Superior temporal gyrus (tissue), 1 donor: ENCODE measurements around the gene GATB.

Source experiments
- DNase-seq: peaks from one replicate; pipeline ENCODE4 v3.0.0-alpha.2; 2016; ENCODE audit errors: extremely low spot score

Gene GATB

DNA sequence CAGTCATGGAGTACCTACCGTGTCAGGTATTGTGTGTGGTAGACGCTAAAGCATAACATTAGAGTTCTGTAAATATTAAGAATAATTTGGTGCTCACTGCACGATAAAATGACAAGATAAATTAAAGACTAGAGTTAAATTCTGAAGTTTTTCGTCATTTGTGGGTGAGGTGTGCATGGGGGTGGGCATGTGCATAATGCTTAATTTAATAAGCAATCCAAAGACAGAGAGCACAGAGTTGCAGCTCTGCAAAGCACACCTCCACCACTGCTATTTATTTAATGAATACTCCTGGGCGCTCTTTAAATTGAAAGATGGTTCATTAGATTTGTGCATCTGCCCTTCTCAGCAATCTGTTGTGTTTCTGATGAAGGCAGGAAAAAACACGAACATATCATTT is 62.6 kb downstream of the GATB start:
- DNase-seq = no peak

- no peak for DNase-seq
Measured at GRCh38 chr4:151694961-151695720, 65.7 kb downstream of the GATB start.

- no peak for DNase-seq
Measured at GRCh38 chr4:151692821-151693673, 67.8 kb downstream of the GATB start.

DNA sequence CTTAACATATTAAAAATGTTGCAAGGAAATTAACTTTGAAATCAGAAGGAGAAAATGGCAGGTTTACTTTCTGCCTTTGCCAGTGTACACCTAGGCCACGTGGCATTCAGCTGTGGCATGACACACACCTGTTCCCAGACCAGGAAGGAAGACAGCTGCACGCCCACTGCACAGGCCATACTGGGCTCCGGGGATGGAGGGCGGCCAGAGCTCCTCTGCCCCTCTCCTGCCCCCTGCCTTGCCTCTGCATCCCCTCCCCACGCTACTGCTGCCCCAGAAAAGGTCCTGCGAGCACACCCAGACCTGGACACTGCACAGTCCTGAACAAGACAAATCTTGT is 68.4 kb downstream of the GATB start:
- no peak for DNase-seq

DNA sequence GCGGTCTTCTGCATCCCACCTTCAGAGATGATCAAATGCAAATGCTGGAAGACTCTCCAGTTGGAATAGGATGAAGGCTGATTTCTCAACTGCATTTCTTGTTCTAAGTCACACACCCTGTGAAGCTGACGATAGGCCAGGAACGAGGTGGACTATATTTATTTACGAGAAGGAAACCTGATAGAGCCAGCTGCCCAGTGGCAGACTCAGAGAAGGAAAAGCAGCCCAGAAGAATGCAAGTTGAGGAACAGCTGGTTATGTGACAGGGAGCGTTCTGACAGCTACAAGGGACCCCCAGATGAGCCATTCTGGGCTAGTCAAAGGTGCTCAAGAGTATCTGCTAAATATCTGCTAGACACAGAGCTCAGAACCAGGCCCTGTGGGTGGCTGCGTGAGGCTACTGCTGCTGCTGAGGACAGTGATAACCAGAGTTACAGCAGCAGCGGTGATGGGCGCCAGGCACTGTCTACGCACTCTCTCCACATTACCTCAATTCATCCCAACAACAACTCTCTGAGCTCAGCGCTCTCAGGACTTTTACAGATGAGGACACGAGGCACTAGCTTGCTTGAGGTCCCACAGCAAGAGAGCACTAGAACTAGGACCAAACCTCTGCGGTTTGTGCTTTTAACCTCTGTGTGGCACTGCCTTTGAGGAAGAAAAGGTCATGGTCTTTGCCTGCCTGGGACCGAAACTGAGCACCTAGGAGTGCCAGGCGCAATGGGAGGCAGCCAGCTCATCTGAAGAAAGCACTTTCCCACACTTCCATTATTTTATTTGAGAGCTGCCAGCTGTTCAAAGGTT is 69.0 kb downstream of the GATB start:
- no peak for DNase-seq

- DNase-seq = peak; percentile 71
Measured at GRCh38 chr4:151690876-151691275, 69.9 kb downstream of the GATB start.

- no peak for DNase-seq
Measured at GRCh38 chr4:151690164-151690870, 70.5 kb downstream of the GATB start.

- DNase-seq = no peak
Measured at GRCh38 chr4:151689211-151689991, 71.4 kb downstream of the GATB start.

DNA sequence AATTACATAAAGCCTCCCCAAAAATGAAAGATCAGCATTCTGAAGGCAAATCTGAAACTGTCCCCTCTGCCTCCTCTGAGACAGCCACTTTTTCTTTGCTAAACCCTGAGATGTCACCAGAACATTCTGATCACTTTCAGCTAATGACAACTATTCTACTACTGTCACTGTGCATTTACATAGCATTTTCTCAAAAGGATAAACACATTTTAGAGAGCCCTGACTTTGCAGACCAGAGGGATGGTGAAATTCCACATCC is 72.1 kb downstream of the GATB start:
- no peak for DNase-seq

DNA sequence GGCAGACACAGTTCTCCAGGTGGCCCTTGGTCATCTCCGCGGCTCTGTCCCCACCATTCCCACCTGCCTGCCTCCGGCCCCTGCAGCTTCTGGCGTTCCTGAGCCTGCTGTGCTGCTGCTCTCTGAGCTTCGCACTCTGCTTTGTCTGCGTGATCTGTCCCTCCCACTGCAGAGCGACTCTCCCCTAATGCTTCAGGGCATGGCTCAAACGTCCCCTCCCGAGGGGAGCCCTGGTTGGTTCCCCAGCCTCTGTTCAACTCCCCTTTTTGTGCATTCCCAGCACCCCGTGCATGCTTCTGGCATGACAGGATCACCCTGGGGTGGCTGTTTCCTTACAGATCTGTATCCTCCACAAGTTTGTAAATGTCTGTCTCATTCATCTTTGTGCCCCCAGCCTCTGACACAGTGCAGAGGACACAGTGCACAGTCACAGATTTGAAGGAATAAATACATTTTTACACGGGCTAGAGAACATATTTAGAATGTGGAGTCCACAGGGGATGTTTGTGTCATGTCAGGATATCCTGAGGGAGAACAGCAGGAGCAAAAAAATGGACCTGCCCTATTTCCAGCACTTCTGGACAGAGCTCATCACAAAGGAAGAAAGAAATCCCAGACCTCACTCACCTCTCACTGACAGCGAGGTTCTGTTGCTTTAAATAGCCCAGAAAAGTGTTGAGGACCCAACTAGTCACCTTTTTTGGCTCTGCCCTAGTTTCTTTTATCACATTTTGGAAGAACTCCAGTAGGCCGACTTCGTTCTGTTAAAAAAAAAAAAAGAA is 72.6 kb downstream of the GATB start:
- DNase-seq = no peak

DNA sequence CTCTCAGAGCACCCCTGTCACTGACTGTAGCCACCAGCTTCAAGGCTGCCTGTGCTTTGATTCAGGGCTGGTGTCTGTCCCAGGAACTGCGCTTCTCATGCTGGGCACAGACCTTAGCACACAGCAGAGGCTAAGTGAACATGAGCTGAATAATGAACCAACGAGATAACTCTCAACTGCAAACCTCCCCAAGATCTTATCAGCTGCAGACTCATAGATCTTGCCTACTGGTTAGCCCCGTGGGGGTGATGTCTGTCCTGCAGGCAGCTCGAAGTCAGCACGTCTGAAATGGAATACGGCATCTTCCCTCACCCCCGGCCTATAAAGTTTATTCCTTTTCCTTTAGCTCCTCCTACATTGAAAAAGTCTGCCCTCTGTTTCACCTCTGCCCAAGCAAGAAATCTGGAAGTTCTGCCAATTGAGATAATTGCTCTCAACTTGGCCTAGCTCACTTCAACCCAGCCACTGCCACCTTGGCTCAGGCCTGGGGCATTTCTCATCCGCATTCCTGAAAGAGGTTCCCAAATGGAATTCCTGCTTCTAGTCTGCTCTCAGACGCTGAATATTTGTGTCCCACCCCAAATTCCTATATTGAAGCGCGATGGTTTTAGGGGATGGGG is 73.7 kb downstream of the GATB start:
- no peak for DNase-seq

DNA sequence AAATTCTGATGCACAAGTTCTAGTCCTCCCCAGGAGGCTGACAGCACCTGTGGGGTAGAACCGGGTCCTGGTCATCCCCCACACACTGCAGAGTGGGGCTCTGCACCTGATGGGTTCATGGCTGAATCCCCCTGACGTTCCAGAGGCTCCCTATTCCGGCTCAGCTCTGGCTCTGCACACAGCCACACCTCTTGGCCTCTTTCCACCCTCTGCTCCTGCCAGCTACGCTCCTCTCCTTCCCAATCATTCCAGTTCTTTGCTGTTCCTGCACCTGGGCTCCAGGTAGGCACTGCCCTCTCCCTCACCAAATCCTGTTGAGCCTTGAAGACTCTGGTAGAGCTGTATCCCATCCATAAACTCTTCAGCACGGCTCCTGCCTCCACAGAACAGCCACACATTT is 75.5 kb downstream of the GATB start:
- DNase-seq = no peak

GRCh38 chr4:151681085-151681484 is 79.7 kb downstream of the GATB start:
- no peak for DNase-seq

DNA sequence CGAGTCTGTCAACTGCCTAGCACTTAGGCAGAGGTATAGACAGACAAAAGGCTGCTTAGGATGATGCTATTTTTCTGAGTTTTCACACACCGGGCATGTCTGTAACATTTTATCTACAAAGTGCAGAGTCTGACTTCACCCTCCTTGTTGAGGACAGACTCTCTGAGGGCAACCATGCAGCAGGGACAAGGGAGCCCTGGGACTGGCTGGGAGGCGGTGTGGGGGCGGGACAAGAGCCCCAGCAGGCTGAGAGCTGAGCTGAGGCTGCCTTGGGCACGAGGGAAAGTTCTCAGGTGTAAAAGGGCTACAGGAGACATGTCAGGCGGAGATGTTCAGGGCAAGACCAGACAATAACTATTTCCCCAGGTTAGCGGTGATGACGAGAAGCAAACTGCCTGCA is 81.6 kb downstream of the GATB start:
- DNase-seq = no peak

DNA sequence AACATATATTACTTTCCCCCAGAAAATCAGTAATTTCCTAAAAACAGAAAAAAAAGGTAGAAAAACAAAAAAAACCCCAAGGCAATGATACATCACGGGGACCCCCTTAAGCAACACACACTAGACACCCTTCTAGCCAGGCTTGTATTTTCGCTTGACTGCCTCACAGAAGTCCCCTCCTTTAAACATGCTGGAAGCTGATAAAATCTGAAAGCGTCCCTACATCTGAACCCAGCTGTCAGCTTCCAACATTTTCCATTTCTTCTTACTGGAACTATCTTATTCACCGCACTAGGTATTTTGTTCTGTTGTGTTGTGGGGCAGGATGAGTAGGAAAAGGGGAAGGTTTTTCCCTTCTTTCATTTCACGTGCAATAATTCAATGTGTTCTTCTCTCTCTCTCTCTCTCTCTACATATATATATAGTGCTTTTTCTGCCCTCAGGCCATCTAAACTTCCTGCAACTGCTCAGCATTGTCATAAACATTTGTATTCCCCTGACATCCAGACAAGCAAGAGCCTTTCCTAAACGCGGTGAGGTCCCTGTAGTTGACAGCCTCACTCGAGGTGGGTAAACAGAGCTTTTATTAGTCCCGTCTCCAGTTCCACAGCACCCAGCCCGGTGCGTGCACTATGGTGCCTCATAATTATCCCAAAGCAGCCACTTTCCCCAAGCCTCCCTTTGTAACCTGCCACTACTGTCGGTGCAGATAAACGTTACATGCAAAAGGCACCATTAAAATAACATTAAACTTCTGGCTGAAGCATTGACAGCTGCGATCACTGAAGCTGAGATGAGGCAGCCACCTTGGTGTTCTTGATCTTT is 82.5 kb downstream of the GATB start:
- DNase-seq = no peak

DNA sequence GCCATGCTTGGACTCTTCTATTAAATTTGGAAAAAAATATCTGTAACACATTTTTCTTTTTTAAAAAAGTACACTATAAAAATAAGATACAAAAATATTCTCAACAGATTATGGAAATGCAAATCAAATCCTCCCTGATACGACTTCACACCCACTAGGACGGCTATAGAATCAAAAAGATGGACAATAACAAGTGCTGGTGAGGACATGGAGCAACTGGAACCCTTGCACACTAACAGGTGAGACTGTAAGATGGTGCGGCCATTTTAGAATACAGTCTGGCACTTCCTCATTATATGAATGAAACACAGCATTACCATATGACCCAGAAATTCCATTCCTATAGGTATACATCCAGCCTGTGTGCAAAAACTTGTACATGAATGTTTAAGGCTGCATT is 83.6 kb downstream of the GATB start:
- no peak for DNase-seq

DNA sequence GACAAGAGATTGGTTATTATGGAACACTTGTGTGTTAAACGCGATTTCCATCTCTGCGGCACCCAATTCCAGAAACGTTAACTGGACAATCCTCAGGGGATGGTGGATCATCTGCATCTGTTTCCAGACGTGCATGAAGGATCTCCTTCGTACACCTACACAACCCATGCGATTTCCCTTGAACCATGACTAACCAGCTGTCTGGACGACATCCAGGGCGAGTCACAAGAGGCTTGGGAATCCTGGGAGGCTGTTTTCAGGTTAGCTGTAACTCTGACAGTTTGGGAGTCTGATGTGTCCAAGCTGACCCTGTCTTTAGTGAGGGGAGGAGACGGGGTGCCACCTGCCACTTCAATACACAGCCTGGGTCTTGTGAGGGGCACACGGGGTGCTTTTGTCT is 84.5 kb downstream of the GATB start:
- peak; percentile 53 for DNase-seq

DNA sequence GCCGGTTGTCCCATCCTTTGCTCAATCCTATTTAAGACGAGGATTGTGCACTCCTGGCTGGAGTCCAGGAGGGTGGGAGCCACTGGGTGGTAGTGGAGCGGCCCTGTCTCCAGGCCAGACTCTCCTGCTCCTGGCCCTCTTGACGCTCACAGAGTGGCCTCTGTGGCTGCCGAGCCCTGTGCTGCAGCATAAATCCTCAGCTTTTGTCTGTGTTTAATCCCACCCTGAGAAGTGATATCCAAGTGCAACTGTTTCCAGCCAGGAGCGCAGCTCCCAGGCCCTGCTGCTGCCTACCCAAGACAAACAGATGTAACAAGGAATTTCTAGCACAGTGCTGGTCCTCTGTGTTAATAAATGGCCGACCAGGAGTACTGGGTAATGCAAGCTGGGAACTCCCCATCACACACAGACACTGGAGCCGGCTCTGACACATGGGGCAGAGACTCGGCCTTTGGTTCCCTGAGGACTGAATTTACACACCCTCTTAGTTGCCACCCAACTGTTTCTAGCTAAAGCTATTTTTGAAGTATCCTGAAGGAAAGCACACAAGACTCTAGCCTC is 85.3 kb downstream of the GATB start:
- DNase-seq = no peak
